Stimulated activated effector memory CD8-positive, alpha-beta T cell treated with anti-CD3 and anti-CD28 coated beads, Interleukin-12 subunit alpha, Interleukin-12 subunit beta, amount 100 ng/mL, for 72 hours (primary cell): ENCODE data around the gene TNRC6C.

Experiments
- ATAC-seq: fragments of 150-1000 bp; cut with Tn5 transposase; 2 replicates; pipeline ENCODE4 v1.10.0; 2021
- DNase-seq, 2 donors: peaks; one replicate each; pipeline ENCODE4 v3.0.0; 2021 to 2022; ENCODE audit warnings: low spot score in 2 of 2
- H3K27ac Mint-ChIP-seq: one replicate; pipeline ENCODE4 v1.8.0; 2022; ENCODE audit warnings: mild to moderate bottlenecking, mixed read lengths
- H3K36me3 Mint-ChIP-seq: one replicate; pipeline ENCODE4 v1.8.0; 2022; ENCODE audit warnings: mild to moderate bottlenecking, mixed read lengths
- H3K4me1 Mint-ChIP-seq: one replicate; pipeline ENCODE4 v1.8.0; 2022; ENCODE audit warnings: mixed read lengths
- H3K4me3 Mint-ChIP-seq: one replicate; pipeline ENCODE4 v1.8.0; 2022; ENCODE audit warnings: mild to moderate bottlenecking, mixed read lengths
- H3K9me3 Mint-ChIP-seq: one replicate; pipeline ENCODE4 v1.8.0; 2022; ENCODE audit warnings: mixed read lengths

TNRC6C gene

GRCh38 chr17:78147315-78147998 is 189.0 kb downstream of the TNRC6C start:
- ATAC-seq (no peak), DNase-seq (no peak)
- peaks cover 22% of the 10 kb centered on the region for H3K4me1 Mint-ChIP-seq
- no peaks in the 10 kb centered on the region for H3K9me3 Mint-ChIP-seq
- H3K36me3 Mint-ChIP-seq: peaks cover 27% of the 10 kb centered on the region
- H3K27ac Mint-ChIP-seq: peak overlapping the region; percentile 81
- H3K4me3 Mint-ChIP-seq: no peak overlapping the region

GRCh38 chr17:78148286-78149016 is 189.9 kb downstream of the TNRC6C start:
- Mint-ChIP-seq H3K27ac (no peak overlapping the region), H3K36me3 (peaks cover 17% of the 10 kb centered on the region), H3K9me3 (no peaks in the 10 kb centered on the region), H3K4me1 (peaks cover 17% of the 10 kb centered on the region), H3K4me3 (no peak overlapping the region)
- ATAC-seq (no peak), DNase-seq (no peak)

GRCh38 chr17:78151514-78152008 is 193.1 kb downstream of the TNRC6C start:
- Mint-ChIP-seq H3K4me1 (peaks cover 6% of the 10 kb centered on the region), H3K36me3 (no peaks in the 10 kb centered on the region), H3K4me3 (no peak overlapping the region), H3K9me3 (no peaks in the 10 kb centered on the region), H3K27ac (no peak overlapping the region)
- no peak for DNase-seq
- ATAC-seq: no peak

- DNase-seq (no peak), ATAC-seq (peak; percentile 93)
- no peaks in the 10 kb centered on the region for H3K9me3 Mint-ChIP-seq
- peak overlapping the region; percentile 34 for H3K4me3 Mint-ChIP-seq
- H3K4me1 Mint-ChIP-seq: peaks cover 8% of the 10 kb centered on the region
- H3K27ac Mint-ChIP-seq: peak overlapping the region; percentile 69
- H3K36me3 Mint-ChIP-seq: peaks cover 5% of the 10 kb centered on the region
Observed at GRCh38 chr17:78154903-78155811, 196.7 kb downstream of the TNRC6C start.
